HEK293 (cell line): ENCODE data around the gene XYLB.

Source experiments
- IKZF3 ChIP-seq: fragments of 450-650 bp; IDR thresholded peaks from 2 replicates; pipeline ENCODE4 v1.5.0; 2018; ENCODE audit warnings: missing biosample characterization, mild to moderate bottlenecking, missing genetic modification characterization, moderate library complexity
- ZBTB1 ChIP-seq: fragments of 450-650 bp; formaldehyde crosslinking; IDR thresholded peaks from 2 replicates; pipeline ENCODE4 v1.5.1; 2016; ENCODE audit warnings: missing biosample characterization, missing genetic modification characterization
- ZNF302 ChIP-seq: fragments of 450-650 bp; formaldehyde crosslinking; IDR thresholded peaks from 2 replicates; pipeline ENCODE4 v1.5.1; 2016; ENCODE audit warnings: missing biosample characterization, missing genetic modification characterization, low read depth
- ZNF473 ChIP-seq: fragments of 450-650 bp; formaldehyde crosslinking; IDR thresholded peaks from 2 replicates; pipeline ENCODE4 v1.5.1; 2017; ENCODE audit warnings: missing biosample characterization, missing genetic modification characterization
- TF ChIP-seq, protein P1 (sequence below): fragments of 450-650 bp; formaldehyde crosslinking; IDR thresholded peaks from 2 replicates; pipeline ENCODE4 v1.5.1; 2016; ENCODE audit warnings: missing biosample characterization, missing genetic modification characterization
- TF ChIP-seq, protein P2 (sequence below): fragments of 450-650 bp; formaldehyde crosslinking; IDR thresholded peaks from 2 replicates; pipeline ENCODE4 v1.5.1; 2016; ENCODE audit warnings: missing biosample characterization, missing genetic modification characterization

- TF ChIP-seq ZBTB1 (tag by site-specific recombination) (no peak), ZNF302 (tag by site-specific recombination) (no peak), IKZF3 (tag by site-specific recombination) (no peak), ZNF473 (tag by site-specific recombination) (no peak)
- TF ChIP-seq, protein P1, sequence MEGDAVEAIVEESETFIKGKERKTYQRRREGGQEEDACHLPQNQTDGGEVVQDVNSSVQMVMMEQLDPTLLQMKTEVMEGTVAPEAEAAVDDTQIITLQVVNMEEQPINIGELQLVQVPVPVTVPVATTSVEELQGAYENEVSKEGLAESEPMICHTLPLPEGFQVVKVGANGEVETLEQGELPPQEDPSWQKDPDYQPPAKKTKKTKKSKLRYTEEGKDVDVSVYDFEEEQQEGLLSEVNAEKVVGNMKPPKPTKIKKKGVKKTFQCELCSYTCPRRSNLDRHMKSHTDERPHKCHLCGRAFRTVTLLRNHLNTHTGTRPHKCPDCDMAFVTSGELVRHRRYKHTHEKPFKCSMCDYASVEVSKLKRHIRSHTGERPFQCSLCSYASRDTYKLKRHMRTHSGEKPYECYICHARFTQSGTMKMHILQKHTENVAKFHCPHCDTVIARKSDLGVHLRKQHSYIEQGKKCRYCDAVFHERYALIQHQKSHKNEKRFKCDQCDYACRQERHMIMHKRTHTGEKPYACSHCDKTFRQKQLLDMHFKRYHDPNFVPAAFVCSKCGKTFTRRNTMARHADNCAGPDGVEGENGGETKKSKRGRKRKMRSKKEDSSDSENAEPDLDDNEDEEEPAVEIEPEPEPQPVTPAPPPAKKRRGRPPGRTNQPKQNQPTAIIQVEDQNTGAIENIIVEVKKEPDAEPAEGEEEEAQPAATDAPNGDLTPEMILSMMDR (tag by site-specific recombination): no peak
- TF ChIP-seq, protein P2, sequence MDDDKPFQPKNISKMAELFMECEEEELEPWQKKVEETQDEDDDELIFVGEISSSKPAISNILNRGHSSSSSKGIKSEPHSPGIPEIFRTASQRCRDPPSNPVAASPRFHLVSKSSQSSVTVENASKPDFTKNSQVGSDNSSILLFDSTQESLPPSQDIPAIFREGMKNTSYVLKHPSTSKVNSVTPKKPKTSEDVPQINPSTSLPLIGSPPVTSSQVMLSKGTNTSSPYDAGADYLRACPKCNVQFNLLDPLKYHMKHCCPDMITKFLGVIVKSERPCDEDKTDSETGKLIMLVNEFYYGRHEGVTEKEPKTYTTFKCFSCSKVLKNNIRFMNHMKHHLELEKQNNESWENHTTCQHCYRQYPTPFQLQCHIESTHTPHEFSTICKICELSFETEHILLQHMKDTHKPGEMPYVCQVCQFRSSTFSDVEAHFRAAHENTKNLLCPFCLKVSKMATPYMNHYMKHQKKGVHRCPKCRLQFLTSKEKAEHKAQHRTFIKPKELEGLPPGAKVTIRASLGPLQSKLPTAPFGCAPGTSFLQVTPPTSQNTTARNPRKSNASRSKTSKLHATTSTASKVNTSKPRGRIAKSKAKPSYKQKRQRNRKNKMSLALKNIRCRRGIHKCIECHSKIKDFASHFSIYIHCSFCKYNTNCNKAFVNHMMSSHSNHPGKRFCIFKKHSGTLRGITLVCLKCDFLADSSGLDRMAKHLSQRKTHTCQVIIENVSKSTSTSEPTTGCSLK (tag by site-specific recombination): no peak
Observed at GRCh38 chr3:38375488-38376097, 29.0 kb downstream of the XYLB start.
